GF-D8 (cell line): ENCODE data around the gene SYCE3.
"Not testable (repeated sequence)": the region's sequence is repeated elsewhere in the genome, so short reads cannot be mapped to it uniquely, and the experiment has no call there.

Experiments used
- DNase-seq: peaks from one replicate; lab custom pipeline; 2025; lab: John Stamatoyannopoulos, UW

SYCE3 gene

GRCh38 chr22:50520184-50520583 lies 42.5 kb downstream of the SYCE3 start:
- not testable (repeated sequence) for DNase-seq

- no peak for DNase-seq
These were observed 43.6 kb downstream of the SYCE3 start for GRCh38 chr22:50519151-50519550.

GRCh38 chr22:50518606-50519005 lies 44.1 kb downstream of the SYCE3 start:
- no peak for DNase-seq

- DNase-seq: no peak
These were observed 45.0 kb downstream of the SYCE3 start for GRCh38 chr22:50517495-50518260.

- DNase-seq: no peak
These were observed 45.8 kb downstream of the SYCE3 start for GRCh38 chr22:50516891-50517290.

GRCh38 chr22:50516068-50516467 lies 46.7 kb downstream of the SYCE3 start:
- DNase-seq: no peak

- DNase-seq: no peak
These were observed 49.5 kb downstream of the SYCE3 start for GRCh38 chr22:50513175-50513574.

- no peak for DNase-seq
These were observed 53.8 kb downstream of the SYCE3 start for GRCh38 chr22:50508897-50509296.

- peak; percentile 91 for DNase-seq
These were observed 54.5 kb downstream of the SYCE3 start, which contains the start of gene NCAPH2 for GRCh38 chr22:50507991-50508884. NCAPH2 (plus strand) TSS chr22:50508224; CDS start chr22:50508338, 114 bp downstream.

- no peak for DNase-seq
These were observed 55.2 kb downstream of the SYCE3 start, which contains the start of gene LMF2 for GRCh38 chr22:50507421-50507990. LMF2 (minus strand) TSS chr22:50507702; CDS start chr22:50507675, 27 bp downstream.

- no peak for DNase-seq
These were observed 55.9 kb downstream of the SYCE3 start for GRCh38 chr22:50506611-50507420.

- no peak for DNase-seq
These were observed 56.7 kb downstream of the SYCE3 start for GRCh38 chr22:50505776-50506610.

GRCh38 chr22:50505276-50505775 lies 57.4 kb downstream of the SYCE3 start:
- no peak for DNase-seq

- DNase-seq: no peak
These were observed 58.1 kb downstream of the SYCE3 start for GRCh38 chr22:50504369-50505211.

- DNase-seq: no peak
These were observed 59.1 kb downstream of the SYCE3 start for GRCh38 chr22:50503475-50504145.

- no peak for DNase-seq
These were observed 59.9 kb downstream of the SYCE3 start for GRCh38 chr22:50502628-50503474.

- no peak for DNase-seq
These were observed 60.6 kb downstream of the SYCE3 start for GRCh38 chr22:50502096-50502495.
